ENCODE measurements around the gene E2F2. TPM values are rescaled to one million over a fixed set of nuclear protein-coding genes. Genes with fewer than 3 reads are reported as not detected.
A peak's percentile ranks its signal among the peaks of the same experiment; 100 is the strongest.

E2F2 gene
- total RNA-seq, 1 donor, result under 0.01 TPM

DNA sequence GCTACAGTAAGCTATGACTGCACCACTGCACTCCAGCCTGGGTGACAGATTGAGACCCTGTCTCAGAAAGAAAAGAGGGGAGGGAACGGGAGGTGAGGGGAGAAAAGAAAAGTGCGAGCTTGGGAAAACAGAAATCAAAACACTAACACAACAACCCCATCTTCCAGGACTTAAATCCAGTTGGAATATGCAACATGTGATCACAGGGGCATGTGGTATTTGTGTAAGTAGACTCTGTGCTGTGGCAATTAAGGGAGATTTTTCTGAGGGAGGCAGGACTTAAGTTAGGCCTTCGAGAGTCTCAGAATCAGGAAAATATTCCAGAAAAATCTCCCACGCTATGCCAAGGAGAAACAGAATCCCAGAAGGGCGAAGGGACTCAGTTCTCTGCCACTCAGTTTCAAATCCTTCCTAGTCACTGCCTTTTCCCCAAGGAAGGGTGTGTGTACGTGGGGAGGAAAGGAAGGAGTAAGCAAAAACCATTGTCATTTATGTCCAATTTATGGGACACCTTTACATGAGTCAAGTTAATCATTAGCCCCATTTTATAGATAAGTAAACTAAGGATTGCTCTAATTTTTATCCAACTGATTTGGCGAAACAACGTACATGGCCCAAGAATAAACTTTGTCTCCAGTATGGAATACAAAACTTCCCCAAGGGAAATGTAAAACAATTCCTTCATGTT lies 16.0 kb upstream of the E2F2 start:
- H3K36me3 ChIP-seq (ENCODE audit: insufficient read depth, low read length), result no peaks in the 10 kb centered on the region
- no peaks in the 10 kb centered on the region for H3K9me3 ChIP-seq (ENCODE audit: low read depth, low read length)
- H2AFZ ChIP-seq (ENCODE audit: low read length), result no peak overlapping the region
- no peak for DNase-seq (ENCODE audit: insufficient read length, low spot score, missing footprints)
- H3K4me1 ChIP-seq (ENCODE audit: insufficient read depth, low read length), result peaks cover 8% of the 10 kb centered on the region
- H3K4me2 ChIP-seq (ENCODE audit: insufficient read depth, low read length), result no peak overlapping the region
- no peak overlapping the region for H3K4me3 ChIP-seq (ENCODE audit: insufficient read depth, low read length)
- H3K27me3 ChIP-seq (ENCODE audit: insufficient read depth, low read length), result no peaks in the 10 kb centered on the region
- TF ChIP-seq, protein P1, sequence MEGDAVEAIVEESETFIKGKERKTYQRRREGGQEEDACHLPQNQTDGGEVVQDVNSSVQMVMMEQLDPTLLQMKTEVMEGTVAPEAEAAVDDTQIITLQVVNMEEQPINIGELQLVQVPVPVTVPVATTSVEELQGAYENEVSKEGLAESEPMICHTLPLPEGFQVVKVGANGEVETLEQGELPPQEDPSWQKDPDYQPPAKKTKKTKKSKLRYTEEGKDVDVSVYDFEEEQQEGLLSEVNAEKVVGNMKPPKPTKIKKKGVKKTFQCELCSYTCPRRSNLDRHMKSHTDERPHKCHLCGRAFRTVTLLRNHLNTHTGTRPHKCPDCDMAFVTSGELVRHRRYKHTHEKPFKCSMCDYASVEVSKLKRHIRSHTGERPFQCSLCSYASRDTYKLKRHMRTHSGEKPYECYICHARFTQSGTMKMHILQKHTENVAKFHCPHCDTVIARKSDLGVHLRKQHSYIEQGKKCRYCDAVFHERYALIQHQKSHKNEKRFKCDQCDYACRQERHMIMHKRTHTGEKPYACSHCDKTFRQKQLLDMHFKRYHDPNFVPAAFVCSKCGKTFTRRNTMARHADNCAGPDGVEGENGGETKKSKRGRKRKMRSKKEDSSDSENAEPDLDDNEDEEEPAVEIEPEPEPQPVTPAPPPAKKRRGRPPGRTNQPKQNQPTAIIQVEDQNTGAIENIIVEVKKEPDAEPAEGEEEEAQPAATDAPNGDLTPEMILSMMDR (IDR thresholded peaks at IDR 0.05; ENCODE audit: extremely low read depth, low read depth, low read length), result no peak
- no peaks in the 10 kb centered on the region for H4K20me1 ChIP-seq (ENCODE audit: insufficient read depth, low read length)
- H3K79me2 ChIP-seq (ENCODE audit: insufficient read depth, low read length), result no peaks in the 10 kb centered on the region
- H3K27ac ChIP-seq (ENCODE audit: low read depth, low read length), result no peak overlapping the region

- Histone ChIP-seq H3K27ac (ENCODE audit: low read depth, low read length) (no peak overlapping the region), H3K79me2 (ENCODE audit: insufficient read depth, low read length) (no peaks in the 10 kb centered on the region), H3K4me2 (ENCODE audit: insufficient read depth, low read length) (no peak overlapping the region), H4K20me1 (ENCODE audit: insufficient read depth, low read length) (no peaks in the 10 kb centered on the region), H3K36me3 (ENCODE audit: insufficient read depth, low read length) (no peaks in the 10 kb centered on the region), H3K9me3 (ENCODE audit: low read depth, low read length) (no peaks in the 10 kb centered on the region), H2AFZ (ENCODE audit: low read length) (no peak overlapping the region), H3K27me3 (ENCODE audit: insufficient read depth, low read length) (no peaks in the 10 kb centered on the region), H3K4me1 (ENCODE audit: insufficient read depth, low read length) (peaks cover 8% of the 10 kb centered on the region), H3K4me3 (ENCODE audit: insufficient read depth, low read length) (no peak overlapping the region)
- no peak for DNase-seq (ENCODE audit: insufficient read length, low spot score, missing footprints)
- TF ChIP-seq, protein P1 (IDR thresholded peaks at IDR 0.05; ENCODE audit: extremely low read depth, low read depth, low read length), result no peak
These were observed 14.8 kb upstream of the E2F2 start for GRCh38 chr1:23545851-23546250.

- Histone ChIP-seq H3K27ac (ENCODE audit: low read depth, low read length) (no peak overlapping the region), H3K4me3 (ENCODE audit: insufficient read depth, low read length) (no peak overlapping the region), H4K20me1 (ENCODE audit: insufficient read depth, low read length) (no peaks in the 10 kb centered on the region), H3K27me3 (ENCODE audit: insufficient read depth, low read length) (no peaks in the 10 kb centered on the region), H2AFZ (ENCODE audit: low read length) (no peak overlapping the region), H3K9me3 (ENCODE audit: low read depth, low read length) (no peaks in the 10 kb centered on the region), H3K4me1 (ENCODE audit: insufficient read depth, low read length) (peaks cover 8% of the 10 kb centered on the region), H3K36me3 (ENCODE audit: insufficient read depth, low read length) (no peaks in the 10 kb centered on the region), H3K4me2 (ENCODE audit: insufficient read depth, low read length) (no peak overlapping the region), H3K79me2 (ENCODE audit: insufficient read depth, low read length) (no peaks in the 10 kb centered on the region)
- TF ChIP-seq, protein P1 (IDR thresholded peaks at IDR 0.05; ENCODE audit: extremely low read depth, low read depth, low read length), result peak; percentile 94
- DNase-seq (ENCODE audit: insufficient read length, low spot score, missing footprints), result peak; percentile 83
These were observed 13.7 kb upstream of the E2F2 start for GRCh38 chr1:23544444-23545389.

All from osteoblast (primary cell).